Skin epidermis (tissue), 12 donors: Measurements from ENCODE around the gene TRIM15.
A peak's percentile ranks its signal among the peaks of the same experiment; 100 is the strongest.
"Not testable (repeated sequence)": the region's sequence is repeated elsewhere in the genome, so short reads cannot be mapped to it uniquely, and the experiment has no call there.

ENCODE experiments used
- H3K27ac ChIP-seq, 21 experiments: fragments of 200-600 bp; sonication (generic) in 11 of 21; one replicate each; pipeline ENCODE4 v1.5.0; 2020; ENCODE audit warnings: mild to moderate bottlenecking in 3 of 21, inconsistent platforms in 2 of 21, moderate library complexity in 2 of 21
- H3K4me3 ChIP-seq, 7 experiments: fragments of 200-600 bp; sonication (generic) in 2 of 7; one replicate each; pipeline ENCODE4 v1.5.0; 2020; ENCODE audit warnings: inconsistent platforms in 2 of 7, mild to moderate bottlenecking in 2 of 7, moderate library complexity in 1 of 7

TRIM15 gene

GRCh38 chr6:30163090-30163917 lies at the start of gene TRIM15:
Gene TRIM15 (plus strand): TSS chr6:30163546. CDS start chr6:30163685, 139 bp downstream.
- Histone ChIP-seq H3K4me3 (no peak within 1 kb of the TSS), H3K27ac (no peak within 1 kb of the TSS)

- H3K27ac ChIP-seq, result no peak overlapping the region
- no peak overlapping the region for H3K4me3 ChIP-seq
Measured at GRCh38 chr6:30113841-30114240, 49.5 kb upstream of the TRIM15 start.

- H3K27ac ChIP-seq, result no peak overlapping the region
Measured at GRCh38 chr6:30116724-30117123, 46.6 kb upstream of the TRIM15 start.

GRCh38 chr6:30118691-30119090 lies 44.7 kb upstream of the TRIM15 start:
- H3K27ac ChIP-seq, H3K4me3 ChIP-seq: not testable (repeated sequence)

More at GRCh38 chr6:30116724-30117123, 46.6 kb upstream of the TRIM15 start:
- H3K4me3 ChIP-seq, result no peak overlapping the region

GRCh38 chr6:30121446-30122366 lies 41.6 kb upstream of the TRIM15 start:
- no peak overlapping the region for H3K4me3 ChIP-seq

GRCh38 chr6:30122515-30122914 lies 40.8 kb upstream of the TRIM15 start:
- no peak overlapping the region for H3K4me3 ChIP-seq
- no peak overlapping the region for H3K27ac ChIP-seq

More at GRCh38 chr6:30121446-30122366, 41.6 kb upstream of the TRIM15 start:
- no peak overlapping the region for H3K27ac ChIP-seq

- Histone ChIP-seq H3K27ac (no peak overlapping the region), H3K4me3 (peak overlapping the region in 1 of 7 experiments; percentile 7)
Measured at GRCh38 chr6:30127238-30128093, 35.9 kb upstream of the TRIM15 start.

GRCh38 chr6:30129265-30130178 lies 33.8 kb upstream of the TRIM15 start:
- Histone ChIP-seq H3K4me3 (no peak overlapping the region), H3K27ac (no peak overlapping the region)

GRCh38 chr6:30130179-30130679 lies 33.1 kb upstream of the TRIM15 start:
- Histone ChIP-seq H3K4me3 (no peak overlapping the region), H3K27ac (no peak overlapping the region)

GRCh38 chr6:30130887-30131862 lies 32.2 kb upstream of the TRIM15 start:
- Histone ChIP-seq H3K4me3 (no peak overlapping the region), H3K27ac (no peak overlapping the region)

- Histone ChIP-seq H3K4me3 (no peak overlapping the region), H3K27ac (no peak overlapping the region)
Measured at GRCh38 chr6:30131947-30132497, 31.3 kb upstream of the TRIM15 start.

- H3K4me3 ChIP-seq, result no peak overlapping the region
- H3K27ac ChIP-seq, result no peak overlapping the region
Measured at GRCh38 chr6:30135147-30135546, 28.2 kb upstream of the TRIM15 start.

- no peak within 1 kb of the TSS for H3K27ac ChIP-seq
- H3K4me3 ChIP-seq, result no peak within 1 kb of the TSS
Measured at GRCh38 chr6:30135757-30136156, 27.6 kb upstream of the TRIM15 start, which contains the start of gene TRIM40. Gene TRIM40 (plus strand): TSS chr6:30136140. CDS start chr6:30137037, 897 bp downstream.

- no peak overlapping the region for H3K4me3 ChIP-seq
- no peak overlapping the region for H3K27ac ChIP-seq
Measured at GRCh38 chr6:30136570-30137286, 26.6 kb upstream of the TRIM15 start.

- H3K27ac ChIP-seq, H3K4me3 ChIP-seq: not testable (repeated sequence)
Measured at GRCh38 chr6:30140240-30140639, 23.1 kb upstream of the TRIM15 start.

GRCh38 chr6:30142665-30143064 lies 20.7 kb upstream of the TRIM15 start:
- H3K4me3 ChIP-seq, result no peak overlapping the region
- H3K27ac ChIP-seq, result no peak overlapping the region
